Ramos (cell line): ENCODE measurements around the gene RNASET2.

Experiments
- in situ Hi-C: fragments of 300-500 bp; cut with MboI; formaldehyde crosslinking; loops from one replicate; pipeline ENCODE4 v1.14.3; 2022; ENCODE audit warnings: low sequenced_read_pairs; ENCODE audit not compliant: unreplicated experiment

The RNASET2 gene

GRCh38 chr6:166956444-166957086 is at the start of gene RNASET2:
Gene RNASET2, minus strand, starts transcription at chr6:166956550. Its CDS starts 368 bp downstream, at chr6:166956182.
- in situ Hi-C loops, result no loop called here

DNA sequence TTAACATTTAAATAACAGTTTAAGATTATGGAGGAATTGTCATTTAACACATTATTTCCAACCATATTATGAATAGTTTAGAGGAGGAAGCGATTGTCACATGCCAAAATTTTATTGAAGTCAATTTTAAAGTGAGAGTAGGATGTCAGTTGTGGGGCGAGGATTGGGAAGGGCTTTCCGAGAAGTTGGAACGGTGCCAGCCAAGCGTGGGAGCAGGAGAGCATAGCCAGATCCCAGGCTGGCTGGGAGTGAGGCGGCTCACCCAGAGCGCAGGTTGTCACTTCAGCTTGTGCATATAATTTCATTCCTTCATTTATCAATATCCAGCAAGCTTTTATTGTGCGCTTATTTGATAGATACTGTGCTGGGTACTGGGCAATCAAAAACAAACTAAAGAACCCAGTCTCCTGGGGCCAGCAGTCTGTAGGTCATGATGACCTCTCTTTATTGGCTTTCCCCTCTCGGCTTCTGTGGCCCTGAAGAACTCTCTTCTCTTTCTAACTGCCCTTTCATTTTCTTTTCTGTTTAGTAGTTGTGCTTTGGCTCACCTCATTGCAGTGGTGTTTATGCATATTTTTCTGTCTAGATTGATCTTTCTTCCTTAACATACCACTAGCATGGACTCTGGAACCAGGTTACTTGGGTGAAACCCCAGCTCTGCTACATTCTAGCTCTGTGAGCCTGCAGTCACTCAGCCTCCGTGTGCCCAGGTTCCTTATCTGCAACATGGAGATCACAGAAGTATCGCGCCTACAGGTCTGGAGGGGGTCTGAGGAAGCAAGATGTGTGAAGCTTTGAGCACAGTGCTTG is 49.2 kb upstream of the RNASET2 start:
- in situ Hi-C loops, result loop anchor here (10.0 kb wide), 1 partner anchor 129 kb away; no protein-coding TSS in a partner anchor

GRCh38 chr6:167000759-167001158 is 44.4 kb upstream of the RNASET2 start:
- in situ Hi-C loops, result loop anchor here (10.0 kb wide), 1 partner anchor 134 kb away; no protein-coding TSS in a partner anchor

GRCh38 chr6:166999884-167000253 is 43.5 kb upstream of the RNASET2 start:
- in situ Hi-C loops, result loop anchor here (10.0 kb wide), 1 partner anchor 135 kb away; no protein-coding TSS in a partner anchor

DNA sequence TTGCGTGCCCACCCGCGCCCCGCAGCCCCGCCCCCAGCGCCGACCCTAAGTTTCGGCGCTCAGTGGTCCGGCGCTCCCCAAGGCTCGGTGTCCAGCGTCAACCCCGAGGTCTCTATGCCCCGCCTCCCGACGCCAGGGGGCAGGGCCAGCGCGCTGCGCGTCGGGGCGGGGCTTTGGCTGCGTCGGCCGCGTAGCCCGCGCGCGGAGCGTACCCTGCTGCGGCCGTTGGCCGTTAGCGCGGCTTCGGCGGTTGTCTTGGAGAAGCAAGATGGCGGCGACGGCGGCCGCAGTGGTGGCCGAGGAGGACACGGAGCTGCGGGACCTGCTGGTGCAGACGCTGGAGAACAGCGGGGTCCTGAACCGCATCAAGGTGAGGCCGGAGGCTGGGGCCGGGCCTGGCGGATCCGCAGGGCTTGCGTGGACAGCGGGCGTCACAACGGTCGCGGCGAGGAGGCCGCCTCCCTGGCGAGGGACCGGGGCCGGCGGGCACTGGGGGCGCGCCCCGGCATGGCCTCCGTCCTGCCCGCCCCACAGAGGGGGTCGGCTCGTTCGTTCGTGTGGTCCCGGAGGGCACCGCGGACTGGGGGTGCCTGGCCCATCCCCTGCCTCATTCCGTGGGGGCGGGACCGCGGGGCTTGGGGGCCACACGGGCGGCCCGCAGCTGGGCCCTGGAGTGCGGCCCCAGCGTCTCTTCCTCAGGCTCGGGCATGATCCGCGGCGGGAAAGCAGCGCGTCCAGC is 43.0 kb upstream of the RNASET2 start, which contains the start of gene CEP43:
CEP43 (plus strand) TSS at position 253 of the 739 bp plus-strand sequence; CDS start at position 269, 16 bp downstream.
- in situ Hi-C loops, result no loop called here

GRCh38 chr6:166998256-166999144 is 42.1 kb upstream of the RNASET2 start:
- in situ Hi-C loops, result no loop called here

GRCh38 chr6:166997768-166998255 is 41.5 kb upstream of the RNASET2 start:
- in situ Hi-C loops, result no loop called here

DNA sequence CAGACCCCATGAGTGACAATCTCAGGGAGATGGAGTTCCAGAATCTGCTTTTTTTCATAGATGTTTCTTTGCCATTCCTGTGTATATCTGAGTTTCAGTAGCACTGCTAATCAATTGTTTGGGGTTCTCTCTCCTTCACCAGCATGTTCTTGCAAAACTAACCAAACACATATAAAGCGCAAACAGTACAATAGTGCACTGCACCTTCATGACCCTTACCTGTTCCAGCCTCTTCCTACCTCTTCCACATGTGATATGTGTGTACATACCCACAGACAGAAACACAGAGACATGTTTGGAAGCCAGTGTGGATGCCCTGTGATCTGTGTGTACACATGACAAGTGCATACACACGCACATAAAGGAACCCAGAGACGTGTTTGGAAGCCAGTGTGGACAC is 41.0 kb upstream of the RNASET2 start:
- in situ Hi-C loops, result no loop called here

DNA sequence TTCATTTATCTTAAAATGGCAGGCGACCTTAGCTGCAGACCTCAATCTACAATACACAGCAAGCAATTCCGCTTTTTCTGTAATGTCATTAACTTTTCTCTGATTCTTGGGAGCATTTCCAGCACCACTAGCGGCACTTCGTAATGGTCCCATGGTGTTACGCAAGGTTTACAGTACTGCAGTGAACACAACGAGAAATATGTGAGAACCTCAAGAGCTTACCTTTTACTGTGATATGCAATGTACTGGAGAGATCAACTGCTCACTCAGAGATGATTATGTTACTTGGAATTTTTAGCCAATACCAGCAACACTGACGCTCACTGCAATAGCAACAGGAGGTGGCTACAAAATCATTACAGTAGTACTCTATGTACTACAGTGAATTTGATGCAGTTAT is 40.1 kb upstream of the RNASET2 start:
- in situ Hi-C loops, result no loop called here

DNA sequence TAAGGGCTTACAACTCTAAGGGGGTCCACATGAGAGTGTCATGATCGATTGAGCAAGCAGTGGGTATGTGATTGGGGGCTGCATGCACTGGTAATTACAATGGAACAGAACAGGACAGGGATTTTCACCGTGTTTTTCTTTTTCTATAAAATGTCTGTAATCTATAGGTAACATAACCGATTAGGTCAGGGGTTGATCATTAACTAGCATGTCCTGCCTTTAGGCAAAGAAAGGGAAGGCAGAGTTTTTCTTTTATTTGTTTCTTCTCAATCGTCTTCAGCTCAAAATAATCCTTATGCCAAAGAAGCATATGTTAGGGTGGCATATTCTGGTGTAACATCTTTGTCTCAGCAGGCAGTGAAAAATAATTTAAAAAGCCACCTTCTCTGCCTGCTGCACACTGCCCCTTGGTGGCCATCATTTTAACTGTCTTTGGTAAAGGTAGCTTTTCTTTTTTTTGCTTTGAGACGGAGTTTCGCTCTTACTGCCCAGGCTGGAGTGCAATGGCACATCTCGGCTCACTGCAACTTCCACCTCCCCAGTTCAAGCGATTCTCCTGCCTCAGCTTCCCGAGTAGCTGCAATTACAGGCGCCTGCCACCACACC is 33.2 kb upstream of the RNASET2 start:
- in situ Hi-C loops, result loop anchor here (5.0 kb wide), 1 partner anchor 202 kb away; no protein-coding TSS in a partner anchor

- in situ Hi-C loops, result loop anchor here (5.0 kb wide), 1 partner anchor 201 kb away; no protein-coding TSS in a partner anchor
Measured at GRCh38 chr6:166988674-166989201, 32.4 kb upstream of the RNASET2 start.

DNA sequence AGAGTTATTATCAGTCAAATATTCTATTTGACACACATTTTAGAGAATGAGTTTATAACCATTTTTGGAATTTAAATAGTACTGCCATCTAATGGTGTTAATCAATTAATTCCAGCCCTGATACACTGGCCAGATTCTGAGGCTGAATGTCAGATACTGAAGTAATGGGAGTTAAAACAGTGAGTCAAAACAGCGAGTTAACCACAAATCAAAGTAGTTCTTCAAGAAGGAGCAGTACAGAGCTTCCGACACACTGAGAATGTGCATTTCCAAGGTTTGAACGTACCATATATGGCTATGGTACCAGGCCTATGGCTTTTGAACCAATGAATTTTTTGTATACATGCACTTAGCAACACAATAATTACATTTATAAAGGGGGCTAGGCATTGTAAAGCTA is 31.6 kb upstream of the RNASET2 start:
- in situ Hi-C loops, result loop anchor here (5.0 kb wide), 1 partner anchor 201 kb away; no protein-coding TSS in a partner anchor

DNA sequence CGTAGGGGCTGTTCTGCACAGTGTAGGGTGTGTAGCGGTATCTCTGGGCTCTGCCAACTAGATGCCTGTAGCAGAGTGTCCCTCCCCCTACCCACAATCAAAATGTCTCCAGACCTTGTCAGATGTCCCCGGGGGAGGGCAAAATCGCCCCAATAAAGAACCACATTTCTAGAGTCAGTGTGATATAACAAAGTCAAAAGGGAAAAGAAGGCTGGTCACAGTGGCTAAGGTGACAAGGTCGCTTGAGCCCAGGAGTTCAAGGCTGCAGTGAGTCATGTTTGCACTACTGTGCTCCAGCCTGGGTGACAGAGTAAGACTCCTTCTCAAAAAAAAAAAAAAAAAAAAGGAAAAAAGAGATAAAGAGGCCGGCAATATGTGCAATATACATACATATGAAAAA is 31.1 kb upstream of the RNASET2 start:
- in situ Hi-C loops, result loop anchor here (5.0 kb wide), 1 partner anchor 200 kb away; no protein-coding TSS in a partner anchor

DNA sequence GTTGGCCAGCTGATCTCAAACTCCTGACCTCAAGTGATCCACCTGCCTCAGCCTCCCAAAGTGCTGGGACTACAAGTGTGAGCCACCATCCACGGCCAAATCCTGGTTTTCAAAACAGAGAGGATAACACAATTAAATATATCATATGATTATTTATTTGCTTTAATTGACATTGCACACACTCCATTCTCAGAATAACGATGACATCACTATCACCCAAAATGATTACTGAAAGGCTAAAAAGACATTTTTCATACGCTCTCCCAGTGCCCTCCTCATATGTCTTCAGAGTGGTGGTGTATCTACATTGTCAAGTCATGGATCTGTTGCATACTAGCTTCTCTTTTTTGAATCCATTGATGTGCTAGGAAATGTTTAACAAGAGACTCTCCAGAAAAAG is 24.4 kb upstream of the RNASET2 start:
- in situ Hi-C loops, result no loop called here

GRCh38 chr6:166977621-166978525 is 21.5 kb upstream of the RNASET2 start:
- in situ Hi-C loops, result no loop called here

GRCh38 chr6:166976636-166977035 is 20.3 kb upstream of the RNASET2 start:
- in situ Hi-C loops, result no loop called here

- in situ Hi-C loops, result no loop called here
Measured at GRCh38 chr6:166972101-166972500, 15.8 kb upstream of the RNASET2 start.

- in situ Hi-C loops, result no loop called here
Measured at GRCh38 chr6:166971271-166971670, 14.9 kb upstream of the RNASET2 start.
